ENCODE data around the gene ADAMTS6.
"Not testable (repeated sequence)": the region's sequence is repeated elsewhere in the genome, so short reads cannot be mapped to it uniquely, and the experiment has no call there.

ADAMTS6 gene

DNA sequence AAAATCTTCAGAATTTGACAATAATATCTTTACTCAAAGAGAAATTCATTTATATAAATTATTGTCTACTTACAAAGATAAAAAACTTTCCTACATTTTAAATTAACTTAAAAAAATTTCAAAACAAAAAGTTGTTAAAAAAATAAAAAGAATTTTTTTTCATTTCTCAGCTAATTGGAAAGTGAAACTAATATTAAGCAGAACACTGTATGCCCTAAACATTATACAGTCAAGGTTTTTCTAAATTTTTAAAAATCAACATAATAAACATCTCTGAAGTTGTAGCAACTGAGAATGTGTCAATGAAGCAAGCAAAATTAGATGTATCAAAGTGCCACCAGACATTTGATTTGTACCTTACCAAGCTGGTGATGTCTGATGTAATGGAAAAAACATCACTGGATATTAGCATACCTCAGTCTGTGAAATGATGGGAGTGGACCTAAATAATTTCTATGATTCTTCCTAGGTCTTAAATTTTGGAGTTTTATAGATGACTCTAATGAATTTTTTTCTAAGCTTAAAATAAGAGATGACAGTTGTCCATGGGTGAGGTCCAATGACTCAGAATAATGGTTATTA, 290.1 kb downstream of the ADAMTS6 start:
- Histone ChIP-seq H3K27ac (ENCODE audit: low read depth, low read length) (no peak overlapping the region), H3K9ac (ENCODE audit: low read depth in 1 of 2, low read length in 2 of 2) (no peak overlapping the region), H3K36me3 (ENCODE audit: control insufficient read depth in 1 of 2, insufficient read depth in 2 of 2, low read length in 2 of 2) (no peaks in the 10 kb centered on the region), H3K4me3 (ENCODE audit: low read depth in 1 of 2, low read length in 2 of 2) (no peak overlapping the region), H3K27me3 (ENCODE audit: control insufficient read depth in 1 of 2, insufficient read depth in 2 of 2, low read length in 2 of 2) (no peaks in the 10 kb centered on the region), H3K4me1 (ENCODE audit: control insufficient read depth in 1 of 2, insufficient read depth in 2 of 2, low read length in 2 of 2) (no peaks in the 10 kb centered on the region), H3K9me3 (ENCODE audit: control insufficient read depth in 1 of 2, low read length in 2 of 2) (no peaks in the 10 kb centered on the region)

DNA sequence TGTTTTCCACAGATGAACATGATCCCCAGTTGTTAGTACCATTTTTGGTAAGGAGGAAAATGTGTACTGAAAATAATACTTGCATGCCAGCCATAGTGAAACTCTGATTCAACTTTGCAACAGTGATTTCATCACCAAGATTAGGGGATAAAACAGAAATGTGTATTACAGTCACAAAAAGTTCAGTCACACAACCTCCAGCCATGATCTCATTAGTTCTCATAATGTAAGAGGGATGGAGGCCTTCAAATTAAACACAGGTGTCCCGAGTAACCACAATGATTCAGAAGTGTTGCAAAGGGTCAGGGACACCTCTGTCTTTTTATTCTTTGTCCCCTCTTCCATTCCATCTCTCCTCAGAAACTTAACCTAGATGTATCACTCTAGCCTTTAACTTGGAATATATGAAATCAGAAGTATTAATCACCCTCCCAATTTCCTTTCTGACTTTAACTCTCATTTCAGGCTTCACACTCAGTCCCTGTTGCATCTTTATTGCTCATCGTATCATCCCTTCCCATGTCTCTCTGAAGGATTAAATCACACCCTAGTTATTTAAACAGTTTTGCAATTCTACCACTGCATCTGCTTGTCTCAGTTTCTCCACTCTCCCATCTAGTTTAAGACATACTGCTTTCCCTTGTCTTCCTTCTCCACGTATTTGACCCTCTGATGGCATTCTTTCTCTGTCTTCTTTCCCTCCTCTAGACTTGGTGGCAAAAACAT, 291.2 kb downstream of the ADAMTS6 start:
- Histone ChIP-seq H3K9ac (ENCODE audit: low read depth in 1 of 2, low read length in 2 of 2) (no peak overlapping the region), H3K27ac (ENCODE audit: low read depth, low read length) (no peak overlapping the region), H3K27me3 (ENCODE audit: control insufficient read depth in 1 of 2, insufficient read depth in 2 of 2, low read length in 2 of 2) (no peaks in the 10 kb centered on the region), H3K4me1 (ENCODE audit: control insufficient read depth in 1 of 2, insufficient read depth in 2 of 2, low read length in 2 of 2) (no peaks in the 10 kb centered on the region), H3K36me3 (ENCODE audit: control insufficient read depth in 1 of 2, insufficient read depth in 2 of 2, low read length in 2 of 2) (no peaks in the 10 kb centered on the region), H3K9me3 (ENCODE audit: control insufficient read depth in 1 of 2, low read length in 2 of 2) (no peaks in the 10 kb centered on the region), H3K4me3 (ENCODE audit: low read depth in 1 of 2, low read length in 2 of 2) (no peak overlapping the region)

DNA sequence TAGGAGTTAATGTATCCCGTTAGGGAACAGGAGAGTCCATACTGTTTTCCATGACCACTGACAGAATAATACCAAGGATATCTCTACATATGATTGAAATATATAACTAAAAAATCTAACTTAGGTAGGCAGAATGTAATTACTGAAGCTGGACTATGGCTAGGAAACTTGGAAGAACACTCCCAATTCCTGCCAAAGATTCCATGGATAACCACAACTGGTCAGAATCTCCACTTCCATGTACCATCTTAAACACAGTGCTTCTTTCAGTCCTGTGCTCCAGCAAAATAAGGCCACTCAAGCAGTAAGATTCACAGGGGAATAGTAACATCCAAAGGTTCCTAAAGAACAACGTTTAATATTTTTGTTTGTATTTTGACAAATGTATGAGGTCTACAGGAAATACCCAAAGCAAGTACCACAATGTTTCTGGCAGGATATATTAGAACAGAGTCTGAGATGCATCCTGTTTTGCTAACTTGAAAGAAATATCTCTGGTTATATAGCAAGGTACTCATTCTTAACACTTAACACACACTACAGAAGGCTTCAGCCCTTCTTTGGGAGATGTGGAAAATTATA, 295.0 kb downstream of the ADAMTS6 start:
- H3K4me3 ChIP-seq (ENCODE audit: low read depth in 1 of 2, low read length in 2 of 2), result no peak overlapping the region
- no peaks in the 10 kb centered on the region for H3K9me3 ChIP-seq (ENCODE audit: control insufficient read depth in 1 of 2, low read length in 2 of 2)
- no peaks in the 10 kb centered on the region for H3K4me1 ChIP-seq (ENCODE audit: control insufficient read depth in 1 of 2, insufficient read depth in 2 of 2, low read length in 2 of 2)
- H3K27me3 ChIP-seq (ENCODE audit: control insufficient read depth in 1 of 2, insufficient read depth in 2 of 2, low read length in 2 of 2), result no peaks in the 10 kb centered on the region
- H3K36me3 ChIP-seq (ENCODE audit: control insufficient read depth in 1 of 2, insufficient read depth in 2 of 2, low read length in 2 of 2), result no peaks in the 10 kb centered on the region
- no peak overlapping the region for H3K9ac ChIP-seq (ENCODE audit: low read depth in 1 of 2, low read length in 2 of 2)
- no peak overlapping the region for H3K27ac ChIP-seq (ENCODE audit: low read depth, low read length)

DNA sequence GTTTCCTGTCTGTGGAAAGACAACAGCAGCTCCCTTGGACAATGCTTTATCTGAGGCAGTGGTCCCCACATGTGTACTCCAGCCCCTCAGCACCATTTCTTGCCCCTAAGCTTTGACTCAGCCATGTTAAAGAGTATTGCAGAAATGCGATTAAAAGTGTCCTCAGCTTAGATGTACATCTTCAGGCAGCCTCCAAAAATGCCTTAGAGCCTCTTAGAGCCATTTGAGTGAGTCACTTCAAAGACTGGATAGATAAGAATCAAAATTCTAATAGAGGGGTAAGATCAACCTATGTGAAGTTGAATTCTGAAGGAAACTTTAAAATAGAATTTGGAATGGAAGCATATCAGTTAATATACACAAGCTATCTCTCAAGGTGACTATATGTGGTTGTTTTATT, 296.3 kb downstream of the ADAMTS6 start:
- no peak overlapping the region for H3K9ac ChIP-seq (ENCODE audit: low read depth in 1 of 2, low read length in 2 of 2)
- H3K9me3 ChIP-seq (ENCODE audit: control insufficient read depth in 1 of 2, low read length in 2 of 2), result no peaks in the 10 kb centered on the region
- H3K4me3 ChIP-seq (ENCODE audit: low read depth in 1 of 2, low read length in 2 of 2), result no peak overlapping the region
- no peaks in the 10 kb centered on the region for H3K4me1 ChIP-seq (ENCODE audit: control insufficient read depth in 1 of 2, insufficient read depth in 2 of 2, low read length in 2 of 2)
- H3K27ac ChIP-seq (ENCODE audit: low read depth, low read length), result no peak overlapping the region
- H3K27me3 ChIP-seq (ENCODE audit: control insufficient read depth in 1 of 2, insufficient read depth in 2 of 2, low read length in 2 of 2), result no peaks in the 10 kb centered on the region
- H3K36me3 ChIP-seq (ENCODE audit: control insufficient read depth in 1 of 2, insufficient read depth in 2 of 2, low read length in 2 of 2), result no peaks in the 10 kb centered on the region

DNA sequence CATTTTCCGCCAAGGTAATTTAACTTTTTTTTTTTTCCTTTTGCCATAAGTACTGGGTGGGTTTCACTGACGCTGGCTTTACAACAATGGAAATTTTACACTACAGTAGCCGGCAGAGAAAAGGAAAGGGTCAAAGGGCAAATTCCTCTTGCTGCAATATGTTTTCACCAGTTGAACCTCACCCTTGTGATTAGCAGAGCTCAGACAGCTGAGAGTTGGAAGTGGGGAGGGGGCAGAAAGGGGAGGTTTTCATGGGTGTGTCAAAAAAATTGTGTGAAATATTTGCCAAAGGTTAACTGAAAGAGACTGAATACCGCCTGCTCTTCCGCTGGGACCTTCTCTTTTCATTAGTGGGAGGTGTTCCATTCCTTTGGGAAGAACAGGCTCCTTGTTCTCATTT, 296.9 kb downstream of the ADAMTS6 start:
- Histone ChIP-seq H3K27me3 (ENCODE audit: control insufficient read depth in 1 of 2, insufficient read depth in 2 of 2, low read length in 2 of 2) (no peaks in the 10 kb centered on the region), H3K4me1 (ENCODE audit: control insufficient read depth in 1 of 2, insufficient read depth in 2 of 2, low read length in 2 of 2) (no peaks in the 10 kb centered on the region), H3K36me3 (ENCODE audit: control insufficient read depth in 1 of 2, insufficient read depth in 2 of 2, low read length in 2 of 2) (no peaks in the 10 kb centered on the region), H3K9me3 (ENCODE audit: control insufficient read depth in 1 of 2, low read length in 2 of 2) (no peaks in the 10 kb centered on the region), H3K9ac (ENCODE audit: low read depth in 1 of 2, low read length in 2 of 2) (no peak overlapping the region), H3K27ac (ENCODE audit: low read depth, low read length) (no peak overlapping the region), H3K4me3 (ENCODE audit: low read depth in 1 of 2, low read length in 2 of 2) (no peak overlapping the region)

DNA sequence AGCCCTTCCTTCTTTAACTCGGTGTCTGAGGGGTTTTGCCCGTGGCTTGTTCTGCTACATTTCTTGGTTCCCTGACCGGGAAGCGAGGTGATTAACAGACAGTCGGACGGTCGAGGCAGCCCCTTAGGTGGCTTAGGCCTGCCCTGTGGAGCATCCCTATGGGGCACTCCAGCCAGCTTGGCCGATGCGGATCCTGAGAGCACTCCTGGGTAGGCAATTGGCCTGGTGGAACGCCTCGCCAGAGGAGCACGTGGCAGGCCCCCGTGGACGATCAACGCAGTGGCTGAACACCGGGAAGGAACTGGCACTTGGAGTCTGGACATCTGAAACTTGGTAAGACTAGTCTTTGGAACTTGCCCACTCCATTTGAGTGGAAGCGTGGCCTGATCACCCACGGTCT, 307.5 kb downstream of the ADAMTS6 start:
- not testable (repeated sequence) for H3K27ac ChIP-seq (ENCODE audit: low read depth, low read length); H3K9me3 ChIP-seq (ENCODE audit: control insufficient read depth in 1 of 2, low read length in 2 of 2)

DNA sequence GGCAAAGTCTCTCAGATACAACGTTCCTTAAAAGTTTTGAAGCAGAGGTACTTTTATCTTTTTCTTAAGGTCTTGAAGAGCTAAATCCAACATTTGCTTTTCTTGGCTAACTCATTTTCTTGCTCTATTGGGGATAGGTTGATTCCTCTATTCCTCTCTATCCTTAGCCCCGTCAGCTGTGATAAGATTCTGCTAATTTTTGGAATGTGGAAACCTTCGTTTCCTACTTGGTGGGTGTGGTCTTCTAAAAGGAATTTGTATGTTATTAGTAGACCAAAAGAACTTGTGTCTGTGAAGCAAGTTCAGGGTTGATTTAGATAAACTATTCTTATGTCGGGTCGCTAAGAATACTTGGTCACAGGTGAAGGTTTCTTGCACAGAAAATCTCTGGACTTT, 308.6 kb downstream of the ADAMTS6 start:
- Histone ChIP-seq H3K9me3 (ENCODE audit: control insufficient read depth in 1 of 2, low read length in 2 of 2) (no peaks in the 10 kb centered on the region), H3K36me3 (ENCODE audit: control insufficient read depth in 1 of 2, insufficient read depth in 2 of 2, low read length in 2 of 2) (no peaks in the 10 kb centered on the region), H3K4me3 (ENCODE audit: low read depth in 1 of 2, low read length in 2 of 2) (no peak overlapping the region), H3K27ac (ENCODE audit: low read depth, low read length) (no peak overlapping the region), H3K9ac (ENCODE audit: low read depth in 1 of 2, low read length in 2 of 2) (no peak overlapping the region), H3K27me3 (ENCODE audit: control insufficient read depth in 1 of 2, insufficient read depth in 2 of 2, low read length in 2 of 2) (no peaks in the 10 kb centered on the region), H3K4me1 (ENCODE audit: control insufficient read depth in 1 of 2, insufficient read depth in 2 of 2, low read length in 2 of 2) (no peaks in the 10 kb centered on the region)

More for the DNA sequence above, 307.5 kb downstream of the ADAMTS6 start:
- H3K9ac ChIP-seq (ENCODE audit: low read depth in 1 of 2, low read length in 2 of 2); H3K4me1 ChIP-seq (ENCODE audit: control insufficient read depth in 1 of 2, insufficient read depth in 2 of 2, low read length in 2 of 2); H3K27me3 ChIP-seq (ENCODE audit: control insufficient read depth in 1 of 2, insufficient read depth in 2 of 2, low read length in 2 of 2); H3K36me3 ChIP-seq (ENCODE audit: control insufficient read depth in 1 of 2, insufficient read depth in 2 of 2, low read length in 2 of 2); H3K4me3 ChIP-seq (ENCODE audit: low read depth in 1 of 2, low read length in 2 of 2): not testable (repeated sequence)

DNA sequence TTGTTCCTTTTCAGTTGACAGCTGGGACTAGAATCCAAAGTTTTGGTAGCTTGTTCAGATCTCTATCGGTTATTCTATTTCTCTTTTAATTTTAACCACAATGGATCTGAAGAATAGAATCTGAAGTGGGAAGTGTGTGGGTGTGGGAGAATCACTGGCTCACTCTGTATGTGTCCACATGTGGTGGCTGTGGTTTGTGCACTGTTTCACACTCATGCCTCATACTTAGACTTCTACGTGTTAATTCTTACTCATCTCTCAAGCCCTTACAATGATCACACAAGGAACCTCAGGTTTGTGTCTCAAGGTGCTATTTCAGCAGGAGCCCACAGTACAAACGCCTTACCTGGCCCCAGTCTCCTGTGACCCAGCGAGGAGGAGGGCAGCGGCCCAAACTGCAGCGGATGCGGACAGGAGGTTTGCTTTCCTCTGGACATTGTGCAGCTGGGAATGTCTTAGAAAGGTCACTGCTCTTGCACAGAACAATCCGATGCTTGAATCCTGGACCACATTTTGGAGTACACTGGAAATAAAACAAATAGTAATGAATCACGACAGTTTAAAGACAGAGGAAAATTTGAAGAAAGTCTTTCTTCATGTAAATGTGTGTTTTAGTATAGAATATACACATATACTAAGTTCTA, 309.1 kb downstream of the ADAMTS6 start:
- no peak overlapping the region for H3K4me3 ChIP-seq (ENCODE audit: low read depth in 1 of 2, low read length in 2 of 2)
- H3K9me3 ChIP-seq (ENCODE audit: control insufficient read depth in 1 of 2, low read length in 2 of 2), result no peaks in the 10 kb centered on the region
- no peak overlapping the region for H3K9ac ChIP-seq (ENCODE audit: low read depth in 1 of 2, low read length in 2 of 2)
- H3K4me1 ChIP-seq (ENCODE audit: control insufficient read depth in 1 of 2, insufficient read depth in 2 of 2, low read length in 2 of 2), result no peaks in the 10 kb centered on the region
- no peak overlapping the region for H3K27ac ChIP-seq (ENCODE audit: low read depth, low read length)
- no peaks in the 10 kb centered on the region for H3K27me3 ChIP-seq (ENCODE audit: control insufficient read depth in 1 of 2, insufficient read depth in 2 of 2, low read length in 2 of 2)
- no peaks in the 10 kb centered on the region for H3K36me3 ChIP-seq (ENCODE audit: control insufficient read depth in 1 of 2, insufficient read depth in 2 of 2, low read length in 2 of 2)

DNA sequence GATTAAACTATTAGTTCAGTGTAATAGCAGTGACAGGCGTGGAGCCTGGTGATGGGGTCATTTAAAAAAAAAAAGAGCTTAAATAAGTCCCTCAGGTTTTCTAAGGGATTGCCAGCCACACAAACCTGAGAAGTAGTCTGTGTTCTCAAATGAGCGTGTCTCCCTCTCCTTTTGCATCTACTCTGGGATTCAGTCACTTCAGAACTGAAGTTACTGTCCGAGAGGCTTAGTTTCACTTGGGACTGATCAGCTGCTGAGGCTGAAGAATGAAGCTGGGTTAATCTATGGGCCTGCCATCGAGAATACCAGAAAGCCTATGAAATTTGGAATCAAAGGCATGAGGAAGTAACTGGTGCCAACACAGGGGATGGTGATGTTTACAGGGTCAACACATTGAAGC, 310.1 kb downstream of the ADAMTS6 start:
- no peak overlapping the region for H3K27ac ChIP-seq (ENCODE audit: low read depth, low read length)
- no peak overlapping the region for H3K4me3 ChIP-seq (ENCODE audit: low read depth in 1 of 2, low read length in 2 of 2)
- H3K4me1 ChIP-seq (ENCODE audit: control insufficient read depth in 1 of 2, insufficient read depth in 2 of 2, low read length in 2 of 2), result no peaks in the 10 kb centered on the region
- no peaks in the 10 kb centered on the region for H3K9me3 ChIP-seq (ENCODE audit: control insufficient read depth in 1 of 2, low read length in 2 of 2)
- H3K9ac ChIP-seq (ENCODE audit: low read depth in 1 of 2, low read length in 2 of 2), result no peak overlapping the region
- H3K27me3 ChIP-seq (ENCODE audit: control insufficient read depth in 1 of 2, insufficient read depth in 2 of 2, low read length in 2 of 2), result no peaks in the 10 kb centered on the region
- no peaks in the 10 kb centered on the region for H3K36me3 ChIP-seq (ENCODE audit: control insufficient read depth in 1 of 2, insufficient read depth in 2 of 2, low read length in 2 of 2)

DNA sequence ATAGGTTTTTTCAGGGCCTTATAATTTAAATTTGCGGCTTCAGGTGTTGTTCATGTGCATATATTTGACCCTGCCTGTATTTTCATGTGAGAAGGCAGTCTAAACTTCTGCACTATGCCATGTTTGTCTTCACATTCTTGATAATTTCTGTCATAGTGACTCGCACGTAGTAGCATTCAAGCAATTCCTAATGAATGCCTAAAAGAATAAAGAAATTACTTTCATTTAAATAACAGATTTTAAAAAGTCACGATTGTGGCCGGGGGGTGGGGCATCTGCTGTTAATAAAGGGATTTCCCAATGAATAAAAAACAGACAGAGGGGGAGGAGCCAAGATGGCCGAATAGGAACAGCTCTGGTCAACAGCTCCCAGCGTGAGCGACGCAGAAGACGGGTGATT, 318.0 kb downstream of the ADAMTS6 start:
- Histone ChIP-seq H3K4me1 (ENCODE audit: control insufficient read depth in 1 of 2, insufficient read depth in 2 of 2, low read length in 2 of 2) (no peaks in the 10 kb centered on the region), H3K9ac (ENCODE audit: low read depth in 1 of 2, low read length in 2 of 2) (no peak overlapping the region), H3K36me3 (ENCODE audit: control insufficient read depth in 1 of 2, insufficient read depth in 2 of 2, low read length in 2 of 2) (no peaks in the 10 kb centered on the region), H3K27me3 (ENCODE audit: control insufficient read depth in 1 of 2, insufficient read depth in 2 of 2, low read length in 2 of 2) (no peaks in the 10 kb centered on the region), H3K9me3 (ENCODE audit: control insufficient read depth in 1 of 2, low read length in 2 of 2) (no peaks in the 10 kb centered on the region), H3K4me3 (ENCODE audit: low read depth in 1 of 2, low read length in 2 of 2) (no peak overlapping the region), H3K27ac (ENCODE audit: low read depth, low read length) (no peak overlapping the region)

Measured in duodenal mucosa (tissue), 2 donors.